HG03460 (cell line): ENCODE data around the gene TCP11L2.
"Not testable (repeated sequence)": the region's sequence is repeated elsewhere in the genome, so short reads cannot be mapped to it uniquely, and the experiment has no call there.

Source experiments
- ATAC-seq: cut with Tn5 transposase; IDR thresholded peaks from one replicate; pipeline ENCODE4 v1.9.1; 2021; ENCODE audit not compliant: unreplicated experiment

Gene TCP11L2

DNA sequence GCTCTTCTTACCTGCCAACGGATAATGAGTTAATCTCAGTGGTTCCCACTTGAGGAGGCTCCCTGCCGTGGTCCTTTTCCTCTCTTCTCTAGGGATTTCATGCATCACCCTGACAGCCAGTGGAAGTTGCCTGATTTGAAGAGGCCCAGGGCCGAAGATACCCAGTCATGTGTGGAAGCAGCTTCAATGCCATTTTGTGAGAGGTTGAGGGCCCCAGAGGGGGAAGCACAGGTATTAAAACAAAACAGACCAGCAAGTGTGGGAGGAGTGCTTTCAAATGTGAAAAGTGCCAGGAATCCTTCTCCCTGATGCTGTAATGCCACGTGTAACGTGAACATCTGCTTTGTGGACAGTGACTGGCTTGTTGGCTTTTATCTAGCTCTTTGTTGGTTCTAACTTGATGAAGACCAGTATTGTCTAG, 1.5 kb downstream of the TCP11L2 start:
- ATAC-seq, result no peak

DNA sequence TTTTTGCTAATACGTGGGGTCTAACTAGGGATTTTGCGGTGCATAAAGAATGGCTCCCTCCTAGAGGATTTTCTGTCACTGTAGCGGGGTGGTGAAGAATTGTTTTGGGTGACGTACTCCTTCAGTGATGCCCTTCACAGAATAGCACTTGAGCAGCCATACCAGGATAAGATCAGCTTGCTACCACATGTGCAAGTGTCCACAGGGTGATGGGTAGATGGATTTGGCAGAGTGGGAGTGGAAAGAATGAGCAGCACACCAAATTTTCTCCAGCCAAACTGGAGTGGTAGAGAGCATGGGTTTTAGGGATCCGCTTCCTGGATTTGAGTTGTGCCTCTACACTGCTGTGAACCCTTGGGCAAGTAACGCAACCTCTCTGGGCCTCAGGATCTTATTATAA, 2.3 kb downstream of the TCP11L2 start:
- ATAC-seq, result no peak

DNA sequence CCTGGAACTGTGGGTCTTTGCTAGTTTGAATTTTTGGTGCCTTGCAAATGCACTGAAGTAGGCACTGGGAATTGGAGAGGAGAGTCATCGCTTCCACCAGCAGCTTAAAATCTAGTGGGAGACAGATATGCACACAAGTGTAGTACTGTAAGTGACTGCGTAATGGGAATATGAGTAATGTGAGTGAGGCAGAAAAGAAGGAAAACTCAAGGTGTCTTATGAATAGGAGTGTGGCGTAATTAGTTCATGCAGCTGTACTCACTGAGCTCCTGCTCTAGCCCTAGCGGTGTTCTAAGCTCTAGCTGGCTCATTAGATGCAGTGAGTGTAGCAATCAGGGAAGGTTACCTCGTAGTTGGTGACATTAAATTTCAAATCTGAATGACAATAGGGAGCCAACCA, 2.8 kb downstream of the TCP11L2 start:
- no peak for ATAC-seq

DNA sequence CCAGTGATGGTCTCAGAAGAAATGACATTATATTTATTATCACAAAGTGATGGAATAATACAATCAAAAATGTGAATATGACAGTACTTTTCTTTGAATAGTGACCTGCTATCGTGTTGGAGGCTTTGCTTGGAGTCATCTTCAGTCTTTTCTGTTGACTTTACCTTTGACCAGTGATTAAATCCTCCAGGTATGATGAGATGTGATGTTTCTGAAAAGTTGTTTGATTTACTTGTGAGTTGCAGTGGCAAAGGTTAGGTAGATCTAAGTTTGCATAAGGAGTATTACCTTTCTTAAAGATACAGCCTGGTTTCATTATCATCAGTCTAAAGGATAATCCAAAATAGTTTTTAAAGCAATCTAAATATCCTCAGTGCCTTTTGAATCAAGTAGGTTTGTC, 4.6 kb downstream of the TCP11L2 start:
- ATAC-seq, result no peak

DNA sequence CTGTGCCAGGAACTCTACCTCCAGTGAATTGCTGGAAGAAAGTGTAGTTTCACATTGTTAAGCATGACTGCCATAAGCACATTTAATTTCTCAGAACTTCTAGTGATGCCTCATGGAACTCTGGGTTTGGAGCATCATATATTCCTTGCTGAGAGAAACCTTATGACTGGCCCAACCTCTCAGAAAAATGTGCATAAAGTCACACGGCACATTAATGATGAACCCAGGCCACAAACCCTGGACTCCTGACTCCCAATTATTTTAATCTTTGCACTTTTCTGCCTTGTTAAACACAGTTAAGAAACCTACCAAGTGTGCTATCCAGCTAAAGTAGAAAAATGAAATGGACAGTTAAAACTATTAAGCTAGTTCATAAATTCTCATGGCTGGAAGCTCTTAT, 5.6 kb downstream of the TCP11L2 start:
- no peak for ATAC-seq

DNA sequence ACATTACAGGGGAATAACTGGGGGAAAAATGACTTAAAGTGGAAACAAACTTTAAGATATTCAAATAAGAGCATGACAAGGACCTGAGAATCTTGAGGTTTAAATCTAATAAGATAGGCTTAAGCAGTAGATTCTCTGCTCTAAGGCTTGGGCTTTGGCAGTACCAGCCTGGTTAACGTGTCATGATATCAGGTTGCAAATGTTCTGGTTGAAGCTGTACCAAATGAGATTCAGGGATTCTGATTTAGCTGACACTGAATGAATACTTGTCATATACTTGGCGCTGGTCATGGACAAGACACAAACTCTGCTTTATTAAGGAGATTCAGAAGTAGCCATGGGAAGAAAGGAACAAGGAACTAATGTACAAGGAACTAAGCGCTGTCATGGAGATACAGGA, 6.1 kb downstream of the TCP11L2 start:
- no peak for ATAC-seq

DNA sequence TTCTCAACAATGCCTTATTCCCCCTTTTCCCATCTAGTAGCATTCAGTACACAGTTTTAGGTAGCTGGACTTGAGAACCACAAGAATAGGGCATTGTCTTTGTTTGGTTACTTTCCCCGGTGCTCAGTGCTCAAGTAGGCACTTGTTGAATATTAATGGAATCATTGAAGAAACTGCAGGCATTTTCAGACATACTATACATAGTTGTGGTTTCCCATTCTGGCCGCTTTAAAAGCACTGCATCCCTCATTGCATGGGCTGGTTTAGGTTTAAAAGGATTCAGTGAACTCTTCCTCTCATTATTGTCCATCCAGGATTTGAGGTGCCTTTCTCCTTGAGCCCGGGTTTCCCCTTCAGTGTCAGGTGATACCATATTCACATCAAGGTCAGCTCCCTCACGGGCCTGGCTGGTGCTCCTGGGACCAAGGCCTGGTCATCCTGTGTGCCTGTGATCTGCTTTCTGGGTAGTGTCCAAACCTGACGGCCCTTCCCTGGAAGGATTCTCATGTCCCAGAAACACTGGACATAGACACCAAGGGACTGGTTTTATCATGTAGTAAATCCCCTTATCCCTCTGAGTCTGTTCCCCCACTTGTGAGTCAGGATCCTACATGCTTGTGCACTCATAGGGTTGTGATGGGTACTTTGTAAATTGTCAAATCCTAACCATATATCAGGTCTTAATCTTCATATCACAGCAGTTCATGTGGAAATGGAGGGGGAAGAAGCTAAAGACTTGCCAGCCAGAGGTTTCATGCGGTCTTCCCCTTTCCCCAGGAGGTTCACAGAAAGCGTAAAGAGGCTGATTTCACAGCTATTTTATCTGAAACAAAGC, 7.4 kb downstream of the TCP11L2 start:
- no peak for ATAC-seq

DNA sequence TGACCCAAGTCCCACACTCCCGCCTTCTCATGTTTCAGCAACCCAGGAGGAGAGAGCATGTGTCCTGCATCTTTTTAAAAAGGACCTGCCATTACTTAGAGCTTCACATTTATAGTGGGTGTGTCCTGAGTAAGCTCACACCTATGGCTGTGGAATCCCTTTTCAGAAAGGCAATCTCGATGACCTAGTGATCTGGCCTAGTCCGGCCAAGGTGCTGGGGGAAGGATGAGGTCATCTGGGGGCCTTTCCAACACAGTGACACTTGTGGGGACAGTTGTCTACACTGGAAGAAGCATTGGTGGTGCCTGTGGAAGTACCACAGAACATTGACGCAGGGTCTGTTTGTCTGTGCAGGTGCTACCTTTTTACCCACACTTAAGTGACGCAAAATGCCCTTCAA, 8.2 kb downstream of the TCP11L2 start:
- ATAC-seq, result no peak

DNA sequence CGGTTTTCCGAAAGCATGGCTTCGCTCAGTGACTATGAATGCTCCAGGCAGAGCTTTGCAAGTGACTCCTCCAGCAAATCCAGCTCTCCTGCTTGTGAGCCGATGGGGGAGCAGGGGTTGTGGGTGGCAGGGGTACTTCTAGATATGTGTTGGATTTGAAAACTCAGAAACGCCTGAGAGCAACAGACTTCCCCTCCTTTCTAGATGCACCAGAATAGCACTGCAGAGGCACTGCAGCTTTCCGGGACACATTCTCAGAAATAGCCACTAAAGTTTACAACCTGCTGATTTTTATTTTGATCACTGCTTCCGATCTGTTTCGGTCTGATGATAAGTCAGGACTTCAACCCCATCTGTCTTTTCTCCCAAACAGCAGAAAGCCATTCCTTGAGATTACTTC, 8.6 kb downstream of the TCP11L2 start:
- ATAC-seq, result no peak

DNA sequence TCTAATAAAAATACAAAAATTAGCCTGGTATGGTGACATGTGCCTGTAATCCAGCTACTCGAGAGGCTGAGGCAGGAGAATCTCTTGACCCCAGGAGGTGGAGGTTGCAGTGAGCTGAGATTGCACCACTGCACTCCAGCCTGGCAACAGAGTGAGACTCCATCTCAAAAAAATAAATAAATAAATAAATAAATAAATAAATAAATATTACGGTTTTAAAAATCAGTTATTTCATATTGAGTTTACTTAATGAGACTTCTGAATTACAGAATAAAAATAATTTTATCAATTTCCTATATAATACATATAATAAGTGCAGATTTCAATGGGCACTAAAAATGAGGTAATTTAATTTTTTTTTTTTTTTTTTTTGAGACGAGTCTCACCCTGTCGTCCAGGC, 10.9 kb downstream of the TCP11L2 start:
- ATAC-seq, result not testable (repeated sequence)

DNA sequence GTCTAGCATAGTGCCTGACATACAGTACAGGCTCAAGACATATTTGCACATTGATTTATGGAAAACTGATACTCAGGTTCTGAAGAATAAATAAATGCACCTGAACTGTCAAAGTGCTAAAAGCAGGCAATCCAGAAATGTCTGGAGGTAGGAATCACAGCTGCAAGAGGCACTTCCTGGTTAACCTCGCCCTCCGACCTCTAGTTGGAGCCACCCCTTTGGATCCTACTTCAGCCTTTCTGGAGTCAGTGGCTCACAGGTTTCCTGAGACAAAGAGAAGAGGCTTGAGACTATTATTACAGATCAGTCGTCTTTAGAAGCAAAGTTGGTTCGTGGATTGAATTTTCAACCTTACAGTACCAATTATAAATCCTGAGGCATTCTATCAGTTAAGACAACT, 13.0 kb downstream of the TCP11L2 start:
- ATAC-seq, result no peak

DNA sequence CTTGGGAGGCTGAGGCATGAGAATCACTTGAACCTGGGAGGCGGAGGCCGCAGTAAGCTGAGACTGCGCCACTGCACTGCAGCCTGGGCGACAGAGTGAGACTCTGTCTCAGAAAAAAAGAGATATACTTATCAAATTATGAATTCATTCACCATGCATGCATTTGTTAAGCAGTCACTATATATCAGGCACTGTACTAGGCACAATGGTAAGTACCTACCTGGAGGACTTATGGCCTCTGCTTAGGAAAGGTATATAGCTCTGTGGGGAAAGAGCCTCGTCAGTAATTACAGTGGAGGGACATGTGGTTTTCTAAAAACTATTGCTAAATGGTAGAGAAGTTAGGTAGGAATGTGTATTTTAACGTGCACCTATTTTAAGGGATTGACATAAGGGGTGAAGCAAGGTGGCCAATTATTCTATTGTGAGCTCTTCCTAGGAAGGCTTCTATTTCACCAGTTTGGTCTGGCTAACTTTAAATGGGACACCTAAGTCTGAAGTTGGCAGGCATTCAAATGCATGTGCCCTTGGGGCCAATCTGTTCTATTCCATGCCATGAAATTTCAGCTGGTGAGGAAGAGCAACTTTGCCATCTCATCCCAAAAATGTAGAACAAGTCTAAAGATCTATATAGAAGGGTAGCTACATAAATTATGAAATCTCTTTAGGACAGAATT, 15.0 kb downstream of the TCP11L2 start:
- no peak for ATAC-seq

DNA sequence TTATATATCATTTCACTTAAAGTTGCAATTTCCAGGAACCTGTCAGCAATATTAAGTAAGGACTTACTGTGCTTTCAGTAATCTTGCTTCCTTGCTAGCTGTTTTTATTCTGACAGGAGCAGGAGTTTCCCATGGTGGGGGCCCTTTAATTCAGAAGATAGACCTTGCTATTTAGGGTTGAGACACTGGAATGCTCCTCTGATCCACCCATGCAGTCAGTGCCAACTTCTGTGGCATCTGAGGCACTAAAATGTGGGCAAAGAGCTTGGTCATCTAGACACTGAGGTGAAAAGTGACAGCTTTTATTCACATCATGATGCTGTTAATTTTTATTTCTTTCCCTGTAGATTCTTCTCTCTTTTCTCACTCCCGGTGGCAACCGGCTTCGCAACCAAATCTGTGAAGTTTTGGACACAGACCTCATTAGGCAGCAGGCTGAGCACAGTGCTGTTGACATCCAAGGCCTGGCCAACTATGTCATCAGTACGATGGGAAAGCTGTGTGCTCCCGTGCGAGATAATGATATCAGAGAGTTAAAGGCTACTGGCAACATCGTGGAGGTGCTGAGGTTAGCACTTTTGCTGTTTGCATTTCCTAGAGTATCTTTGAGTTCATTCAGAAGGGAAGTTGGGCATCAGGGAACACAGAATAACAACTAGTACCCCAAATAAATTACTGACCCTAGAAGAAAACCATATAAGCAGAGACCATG, 18.8 kb downstream of the TCP11L2 start:
- no peak for ATAC-seq

DNA sequence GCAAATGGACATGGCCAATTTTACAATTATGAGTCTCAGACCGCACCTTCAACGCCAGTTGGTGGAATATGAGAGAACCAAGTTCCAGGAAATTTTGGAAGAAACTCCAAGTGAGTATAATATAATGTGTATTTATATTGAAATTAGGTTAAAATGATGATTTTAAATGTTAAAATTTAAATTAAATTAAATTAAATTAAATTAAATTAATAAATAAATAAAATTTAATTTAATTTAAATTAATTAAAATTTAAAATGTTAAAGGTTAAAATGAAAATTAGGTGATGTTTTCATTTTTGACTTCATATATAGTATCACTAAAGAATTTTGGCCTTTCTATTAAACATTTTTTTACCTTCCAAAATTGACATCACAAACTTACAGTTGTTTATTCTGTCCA, 21.0 kb downstream of the TCP11L2 start:
- no peak for ATAC-seq

DNA sequence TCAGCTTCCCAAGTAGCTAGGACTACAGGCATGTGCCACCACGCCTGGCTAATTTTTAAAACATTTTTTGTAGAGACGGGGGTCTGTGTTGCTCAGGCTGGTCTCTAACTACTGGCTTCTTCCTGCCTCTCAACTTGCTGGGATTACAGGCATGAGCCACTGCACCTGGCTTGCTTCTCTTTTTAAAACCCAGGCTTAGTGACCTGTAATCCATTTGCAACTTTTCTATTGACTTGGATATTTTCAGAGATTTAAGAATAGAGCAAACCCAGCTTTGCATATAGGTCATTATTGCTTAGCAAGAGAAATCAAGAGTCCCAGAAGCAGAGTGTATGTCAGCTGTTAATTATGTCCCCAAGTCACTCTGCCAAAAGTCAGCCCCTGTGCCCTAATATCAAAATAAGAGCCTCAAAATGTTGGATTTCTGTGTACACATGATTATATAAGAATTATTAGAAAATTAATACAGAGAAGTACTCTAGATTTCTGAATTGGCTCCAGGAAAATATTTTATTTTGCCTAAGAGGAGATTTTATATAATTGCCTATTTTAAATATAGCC, 24.9 kb downstream of the TCP11L2 start:
- no peak for ATAC-seq

DNA sequence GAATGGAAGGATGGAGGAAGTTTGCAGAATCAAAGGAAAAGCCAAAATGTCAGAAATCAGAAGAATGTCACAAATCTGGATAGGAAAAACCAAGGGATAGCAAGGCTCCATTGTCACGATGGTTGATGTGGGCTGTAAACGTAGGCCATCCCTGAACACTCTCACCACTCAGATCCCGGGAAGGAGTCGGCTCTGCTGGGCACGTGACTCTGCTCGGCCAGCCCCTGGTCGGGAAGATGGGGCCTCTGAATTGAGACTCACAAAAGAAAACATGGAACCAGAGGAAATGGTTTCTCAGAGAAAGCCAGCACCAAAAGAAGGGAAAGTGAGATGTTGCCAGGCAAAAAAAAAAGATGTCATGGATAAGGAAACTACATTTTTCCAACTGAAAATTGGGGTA, 26.2 kb downstream of the TCP11L2 start:
- no peak for ATAC-seq

DNA sequence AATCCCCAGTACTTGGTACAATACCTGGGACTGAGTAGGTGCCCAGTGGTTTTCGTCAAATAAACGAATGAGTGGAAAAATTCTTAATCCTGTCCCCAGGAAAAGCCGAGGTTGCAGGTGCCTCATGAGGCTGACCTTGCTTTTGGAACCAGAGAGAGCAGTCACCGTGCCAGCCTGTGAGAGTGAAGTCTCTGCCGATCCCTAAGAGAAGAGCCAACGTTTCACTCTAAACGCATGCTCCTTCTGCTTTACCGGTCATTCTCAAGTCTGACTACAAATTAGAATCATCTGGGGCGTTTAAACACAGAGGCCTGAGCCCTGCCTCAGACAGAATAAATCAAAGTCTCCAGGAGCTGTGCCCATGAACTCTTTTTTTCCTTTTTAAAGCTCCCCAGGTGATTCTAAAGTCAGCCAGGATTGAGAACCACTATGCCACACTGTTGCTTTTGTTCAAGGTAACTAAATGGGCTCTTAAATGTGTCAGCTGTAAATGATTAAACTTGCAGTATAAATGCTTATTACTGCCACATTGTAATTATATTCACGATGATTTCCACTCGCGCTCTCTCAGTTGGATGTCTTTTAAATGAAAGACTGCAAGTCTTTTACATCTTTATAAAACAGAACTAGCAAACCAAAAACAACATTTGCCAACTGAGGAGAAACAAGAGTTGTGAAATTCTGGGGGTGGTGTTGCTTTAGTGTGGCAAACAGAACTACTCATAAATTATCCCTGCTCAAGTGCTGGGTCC, 26.9 kb downstream of the TCP11L2 start:
- ATAC-seq, result no peak

DNA sequence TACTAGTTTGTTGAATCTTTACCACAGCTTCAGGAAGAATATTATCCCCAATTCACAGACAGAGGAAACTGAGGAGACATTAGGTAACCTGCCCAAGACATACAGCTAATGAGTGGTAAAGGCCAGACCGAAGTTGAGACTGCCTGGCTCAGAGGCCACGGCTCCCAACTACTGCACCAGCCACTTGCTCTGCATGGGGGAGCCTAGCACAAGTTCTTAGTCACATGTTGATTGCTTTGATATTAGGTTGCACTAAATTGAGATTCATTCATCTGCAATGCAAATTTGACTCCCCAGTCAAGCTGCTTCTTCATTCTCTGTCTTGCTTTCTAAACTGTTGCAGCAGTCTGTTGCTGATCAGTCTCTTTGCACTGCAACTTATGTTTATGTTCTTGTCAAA, 29.1 kb downstream of the TCP11L2 start:
- no peak for ATAC-seq

DNA sequence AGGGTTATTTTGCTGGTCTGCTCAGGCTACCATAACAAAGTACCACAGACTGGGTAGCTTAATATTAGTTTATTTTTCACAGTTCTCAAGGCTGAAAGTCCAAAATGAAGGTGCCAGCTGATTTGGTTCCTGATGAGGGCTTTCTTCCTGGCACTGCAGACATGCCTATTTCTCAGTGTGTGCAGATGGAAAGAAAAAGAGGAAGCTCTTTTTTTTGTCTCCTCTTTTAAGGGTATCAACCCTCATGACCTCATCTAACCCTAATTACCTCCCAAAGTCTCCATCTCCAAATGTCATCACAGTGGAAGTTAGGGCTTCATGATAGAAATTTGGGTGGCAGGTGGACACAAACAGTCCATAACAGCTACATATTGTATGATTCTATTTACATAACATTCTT, 30.0 kb downstream of the TCP11L2 start:
- no peak for ATAC-seq

DNA sequence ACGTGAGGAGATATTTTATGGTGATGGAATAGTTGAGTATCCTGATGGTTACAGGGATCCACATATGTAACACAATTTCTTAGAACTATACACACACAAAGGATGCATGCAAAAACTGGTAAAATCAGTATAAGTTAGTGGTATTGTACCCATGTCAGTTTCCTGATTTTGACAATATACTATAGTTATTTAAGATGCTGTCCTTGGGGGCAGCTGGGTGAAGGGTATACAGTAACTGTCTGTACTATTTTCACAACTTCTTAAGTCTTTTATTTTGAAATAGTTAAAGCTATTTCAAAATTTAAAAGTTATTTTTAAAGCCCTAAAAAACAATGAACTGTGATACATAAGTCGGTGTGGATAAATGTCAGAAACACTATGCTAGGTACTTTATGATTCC, 30.5 kb downstream of the TCP11L2 start:
- no peak for ATAC-seq

DNA sequence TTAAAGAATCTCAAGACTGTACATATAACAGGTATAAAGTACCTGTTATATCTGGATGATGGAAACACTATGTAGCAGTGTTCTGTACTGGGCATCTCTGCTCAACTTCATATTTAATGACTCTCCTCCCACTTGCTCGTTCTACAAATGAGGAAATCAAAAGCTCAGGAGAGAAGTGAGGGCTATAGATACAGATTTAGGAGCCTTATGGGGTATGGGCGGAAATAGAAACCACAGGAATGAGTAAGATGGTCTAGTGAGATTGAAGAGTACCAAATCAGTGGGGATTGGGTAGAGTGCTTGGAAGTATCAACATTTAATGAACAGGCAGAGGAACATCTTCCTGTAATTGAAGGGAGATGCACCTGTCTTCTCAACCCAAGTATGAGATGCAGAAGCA, 31.2 kb downstream of the TCP11L2 start:
- ATAC-seq, result no peak
